ENCODE data around the gene GLS.

GLS gene

GRCh38 chr2:190909680-190910079, 29.1 kb downstream of the GLS start:
- H3K27me3 ChIP-seq (ENCODE audit: insufficient read depth, low read length, poor library complexity, severe bottlenecking), result no peaks in the 10 kb centered on the region
- peaks cover 56% of the 10 kb centered on the region for H3K36me3 ChIP-seq (ENCODE audit: insufficient read depth, low read length)
- TF ChIP-seq CTCF (conservative IDR thresholded peaks at IDR 0.05; ENCODE audit: low read length) (no peak), EZH2phosphoT487 (IDR thresholded peaks at IDR 0.05; ENCODE audit: borderline replicate concordance) (no peak)
- no peaks in the 10 kb centered on the region for H3K9me3 ChIP-seq (ENCODE audit: insufficient read depth, low read depth, low read length)
- no peaks in the 10 kb centered on the region for H3K79me2 ChIP-seq (ENCODE audit: insufficient read depth, low read length)
- no peak overlapping the region for H2AFZ ChIP-seq (ENCODE audit: low read length)
- H4K20me1 ChIP-seq (ENCODE audit: insufficient read depth, low read length, poor library complexity, severe bottlenecking), result no peaks in the 10 kb centered on the region
- H3K4me1 ChIP-seq (ENCODE audit: insufficient read depth, low read length, poor library complexity, severe bottlenecking), result no peaks in the 10 kb centered on the region
- no peak overlapping the region for H3K4me3 ChIP-seq (ENCODE audit: low read length, poor library complexity, severe bottlenecking)
- no peaks in the 10 kb centered on the region for H3K9me2 ChIP-seq (replicated peaks; ENCODE audit: low read depth, low read length)
- H3K9ac ChIP-seq (ENCODE audit: low read depth, low read length, poor library complexity, severe bottlenecking), result no peak overlapping the region
- 0 out of 2 replicates have a peak, but pooled peaks cover 4% of the 10 kb centered on the region for H3F3A ChIP-seq (ENCODE audit: low read depth)
- no peak overlapping the region for H3K4me2 ChIP-seq (ENCODE audit: low read depth, low read length, poor library complexity, severe bottlenecking)

DNA sequence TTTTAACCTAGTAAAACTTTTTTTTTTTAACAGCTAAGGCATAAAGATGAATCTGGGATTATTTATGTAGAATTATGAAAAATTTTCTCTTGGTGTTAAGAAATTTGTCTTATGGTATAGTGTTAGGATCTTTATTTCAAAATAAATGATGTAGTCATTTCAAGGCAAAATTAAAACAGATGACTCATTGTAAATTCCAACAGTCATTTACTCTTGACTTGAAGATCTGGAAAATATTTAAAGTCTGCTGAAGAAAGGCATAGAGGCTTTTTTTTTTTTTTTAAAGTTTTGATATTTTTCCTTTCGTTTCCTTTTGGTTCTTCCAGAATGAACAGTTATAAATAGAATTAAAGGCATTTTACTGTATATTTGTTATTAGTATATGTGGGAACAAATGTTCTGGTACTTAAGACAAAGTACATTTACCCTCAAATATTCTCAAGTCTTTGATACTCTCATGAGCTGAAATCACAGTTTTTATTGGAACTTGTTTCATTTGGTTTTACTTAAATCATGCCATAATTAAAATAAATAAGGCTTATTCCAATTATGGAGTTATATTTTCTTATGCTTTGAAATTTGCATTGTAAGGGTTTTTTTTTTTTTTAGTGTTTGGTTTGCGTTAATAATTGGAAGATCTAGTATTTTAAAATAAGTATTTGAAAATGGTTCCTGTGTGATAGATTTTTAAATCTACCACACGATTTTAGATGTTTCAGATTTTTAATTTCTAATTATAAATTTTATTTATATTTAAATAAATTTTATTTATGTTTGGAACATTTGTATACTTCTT, 29.9 kb downstream of the GLS start:
- Histone ChIP-seq H2AFZ (ENCODE audit: low read length) (no peak overlapping the region), H3K4me3 (ENCODE audit: low read length, poor library complexity, severe bottlenecking) (no peak overlapping the region), H3K9me2 (replicated peaks; ENCODE audit: low read depth, low read length) (no peaks in the 10 kb centered on the region), H3K9ac (ENCODE audit: low read depth, low read length, poor library complexity, severe bottlenecking) (no peak overlapping the region), H3K27me3 (ENCODE audit: insufficient read depth, low read length, poor library complexity, severe bottlenecking) (no peaks in the 10 kb centered on the region), H3F3A (ENCODE audit: low read depth) (no peaks in the 10 kb centered on the region), H3K36me3 (ENCODE audit: insufficient read depth, low read length) (peaks cover 53% of the 10 kb centered on the region), H3K9me3 (ENCODE audit: insufficient read depth, low read depth, low read length) (no peaks in the 10 kb centered on the region), H3K4me2 (ENCODE audit: low read depth, low read length, poor library complexity, severe bottlenecking) (no peak overlapping the region), H3K4me1 (ENCODE audit: insufficient read depth, low read length, poor library complexity, severe bottlenecking) (no peaks in the 10 kb centered on the region), H4K20me1 (ENCODE audit: insufficient read depth, low read length, poor library complexity, severe bottlenecking) (no peaks in the 10 kb centered on the region), H3K79me2 (ENCODE audit: insufficient read depth, low read length) (no peaks in the 10 kb centered on the region)
- TF ChIP-seq EZH2phosphoT487 (IDR thresholded peaks at IDR 0.05; ENCODE audit: borderline replicate concordance) (no peak), CTCF (conservative IDR thresholded peaks at IDR 0.05; ENCODE audit: low read length) (no peak)

- H4K20me1 ChIP-seq (ENCODE audit: insufficient read depth, low read length, poor library complexity, severe bottlenecking), result no peaks in the 10 kb centered on the region
- no peaks in the 10 kb centered on the region for H3K79me2 ChIP-seq (ENCODE audit: insufficient read depth, low read length)
- no peak overlapping the region for H3K4me3 ChIP-seq (ENCODE audit: low read length, poor library complexity, severe bottlenecking)
- H3F3A ChIP-seq (ENCODE audit: low read depth), result no peaks in the 10 kb centered on the region
- H3K9me2 ChIP-seq (replicated peaks; ENCODE audit: low read depth, low read length), result no peaks in the 10 kb centered on the region
- no peak overlapping the region for H3K9ac ChIP-seq (ENCODE audit: low read depth, low read length, poor library complexity, severe bottlenecking)
- H3K4me1 ChIP-seq (ENCODE audit: insufficient read depth, low read length, poor library complexity, severe bottlenecking), result no peaks in the 10 kb centered on the region
- H3K9me3 ChIP-seq (ENCODE audit: insufficient read depth, low read depth, low read length), result no peaks in the 10 kb centered on the region
- H3K4me2 ChIP-seq (ENCODE audit: low read depth, low read length, poor library complexity, severe bottlenecking), result no peak overlapping the region
- no peak overlapping the region for H2AFZ ChIP-seq (ENCODE audit: low read length)
- peaks cover 61% of the 10 kb centered on the region for H3K36me3 ChIP-seq (ENCODE audit: insufficient read depth, low read length)
- H3K27me3 ChIP-seq (ENCODE audit: insufficient read depth, low read length, poor library complexity, severe bottlenecking), result no peaks in the 10 kb centered on the region
- no peak for TF ChIP-seq CTCF (conservative IDR thresholded peaks at IDR 0.05; ENCODE audit: low read length)
- TF ChIP-seq EZH2phosphoT487 (IDR thresholded peaks at IDR 0.05; ENCODE audit: borderline replicate concordance), result no peak
These were observed 31.2 kb downstream of the GLS start for GRCh38 chr2:190911813-190912212.

Measured in Loucy (cell line).